T-helper 17 cell (primary cell): ENCODE results near the gene CLTA. TPM values are rescaled to one million over a fixed set of nuclear protein-coding genes. Genes with fewer than 3 reads are reported as not detected.
A peak's percentile ranks its signal among the peaks of the same experiment; 100 is the strongest.
"Not testable (repeated sequence)": the region's sequence is repeated elsewhere in the genome, so short reads cannot be mapped to it uniquely, and the experiment has no call there.

Experiments used
- ATAC-seq: fragments of 150-1000 bp; cut with Tn5 transposase; 2 replicates; pipeline ENCODE4 v1.10.0; 2021; ENCODE audit warnings: mild to moderate bottlenecking, moderate library complexity
- DNase-seq, 3 donors: peaks; one replicate each; pipeline versions ENCODE4 v3.0.0 to v3.0.0-alpha.2; 2020 to 2021
- H3K9me3 ChIP-seq: one replicate; pipeline ENCODE4 v1.7.0; 2013; ENCODE audit warnings: low read length, mild to moderate bottlenecking; ENCODE audit not compliant: control insufficient read depth, poor library complexity, severe bottlenecking
- H3K27ac Mint-ChIP-seq: one replicate; pipeline ENCODE4 v1.8.0; 2022; ENCODE audit warnings: mild to moderate bottlenecking, moderate library complexity, mixed read lengths
- H3K27me3 Mint-ChIP-seq: one replicate; pipeline ENCODE4 v1.8.0; 2022; ENCODE audit warnings: mixed read lengths
- H3K36me3 Mint-ChIP-seq: one replicate; pipeline ENCODE4 v1.8.0; 2022; ENCODE audit warnings: low read depth, mixed read lengths
- H3K4me1 Mint-ChIP-seq: one replicate; pipeline ENCODE4 v1.8.0; 2022; ENCODE audit warnings: mild to moderate bottlenecking, mixed read lengths
- H3K4me3 Mint-ChIP-seq: one replicate; pipeline ENCODE4 v1.8.0; 2022; ENCODE audit warnings: mild to moderate bottlenecking, moderate library complexity, mixed read lengths
- total RNA-seq, 4 donors: library from RNA in 2 of 4; stranded (reverse) in 2 of 4; gene quantifications; one replicate each; pipeline ENCODE4 v1.2.3 and lab custom pipeline; 2022 to 2026

Gene CLTA
- total RNA-seq, 2 donors from 2014 or later: 30.3 to 43.4 TPM

DNA sequence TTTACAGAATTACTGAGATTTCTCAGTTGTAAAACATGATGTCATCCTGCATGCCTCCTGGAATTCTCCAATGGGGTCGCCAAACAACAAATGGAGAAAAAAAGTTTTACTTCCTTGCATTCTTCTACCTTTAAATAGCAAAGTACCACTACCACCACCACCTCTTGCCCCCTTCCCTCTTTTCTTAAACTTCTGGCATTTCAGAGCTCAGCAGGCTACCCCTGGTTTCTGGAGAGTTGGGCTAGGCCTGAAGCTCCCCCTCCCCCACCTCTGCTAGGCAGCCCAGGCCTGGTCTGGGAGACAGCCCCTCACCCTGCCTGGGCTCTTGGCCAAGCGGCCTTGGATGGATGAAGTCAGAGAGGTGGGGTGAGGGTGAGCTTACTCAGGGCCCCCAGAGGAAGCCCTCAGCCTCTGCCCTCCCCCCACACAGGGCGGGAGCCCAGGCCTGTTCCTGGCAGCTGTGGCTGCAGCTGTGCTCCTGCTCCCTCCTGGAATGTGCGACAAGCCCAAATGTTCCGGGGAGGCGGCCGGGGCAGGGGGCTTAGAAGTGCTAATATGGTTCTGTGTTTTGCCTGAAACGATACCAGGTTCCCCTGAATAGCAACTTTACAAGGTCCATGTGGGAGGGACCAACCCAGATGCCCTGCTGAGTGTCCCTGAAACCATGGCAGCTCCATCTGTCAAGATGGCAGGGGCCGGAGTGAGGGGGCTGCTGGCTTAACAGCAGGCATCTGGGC, 27.5 kb upstream of the CLTA start:
- Mint-ChIP-seq H3K27me3 (no peaks in the 10 kb centered on the region), H3K36me3 (peaks cover 11% of the 10 kb centered on the region), H3K4me1 (peaks cover 26% of the 10 kb centered on the region), H3K27ac (peak overlapping the region; percentile 75), H3K4me3 (no peak overlapping the region)
- DNase-seq: no peak
- no peak for ATAC-seq
- no peaks in the 10 kb centered on the region for H3K9me3 ChIP-seq

- Mint-ChIP-seq H3K36me3 (peaks cover 9% of the 10 kb centered on the region), H3K27me3 (no peaks in the 10 kb centered on the region), H3K27ac (peak overlapping the region; percentile 75), H3K4me3 (no peak overlapping the region), H3K4me1 (peaks cover 26% of the 10 kb centered on the region)
- H3K9me3 ChIP-seq: no peaks in the 10 kb centered on the region
- DNase-seq: no peak
- no peak for ATAC-seq
These were observed 26.9 kb upstream of the CLTA start for GRCh38 chr9:36163786-36164170.

DNA sequence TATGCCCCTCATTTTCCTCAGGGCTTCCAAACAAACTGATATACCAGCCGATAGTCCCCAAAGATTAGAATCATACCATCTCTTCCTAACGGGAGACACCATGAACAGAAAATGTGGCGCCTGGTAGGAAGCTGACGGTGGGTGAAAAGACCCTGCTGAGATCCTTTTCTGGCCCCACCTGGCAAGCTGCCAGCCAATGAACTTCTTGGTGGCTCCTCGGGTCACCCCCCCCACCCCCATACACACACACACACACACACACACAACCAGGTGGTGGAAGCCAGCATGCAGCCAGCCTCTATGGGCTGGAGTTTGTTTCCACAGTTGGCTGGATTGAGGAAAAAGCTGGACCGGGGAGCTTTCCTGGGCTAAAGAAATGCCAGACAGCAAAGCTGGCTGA, 26.3 kb upstream of the CLTA start:
- Mint-ChIP-seq H3K27me3 (no peaks in the 10 kb centered on the region), H3K36me3 (peaks cover 9% of the 10 kb centered on the region), H3K27ac (no peak overlapping the region), H3K4me1 (peaks cover 22% of the 10 kb centered on the region), H3K4me3 (no peak overlapping the region)
- no peaks in the 10 kb centered on the region for H3K9me3 ChIP-seq
- DNase-seq (no peak), ATAC-seq (no peak)

- DNase-seq (no peak), ATAC-seq (no peak)
- Mint-ChIP-seq H3K4me3 (peak overlapping the region; percentile 59), H3K27ac (no peak overlapping the region), H3K4me1 (peaks cover 22% of the 10 kb centered on the region), H3K27me3 (peaks cover 3% of the 10 kb centered on the region), H3K36me3 (peaks cover 9% of the 10 kb centered on the region)
- H3K9me3 ChIP-seq: no peaks in the 10 kb centered on the region
These were observed 25.7 kb upstream of the CLTA start for GRCh38 chr9:36164989-36165388.

- no peak for ATAC-seq
- peaks cover 19% of the 10 kb centered on the region for H3K4me1 Mint-ChIP-seq
- H3K4me3 Mint-ChIP-seq: peak overlapping the region; percentile 59
- H3K9me3 ChIP-seq: no peaks in the 10 kb centered on the region
- H3K27ac Mint-ChIP-seq: peak overlapping the region; percentile 27
- H3K27me3 Mint-ChIP-seq: peaks cover 6% of the 10 kb centered on the region
- DNase-seq: no peak
- H3K36me3 Mint-ChIP-seq: peaks cover 6% of the 10 kb centered on the region
These were observed 24.9 kb upstream of the CLTA start for GRCh38 chr9:36165826-36166167.

DNA sequence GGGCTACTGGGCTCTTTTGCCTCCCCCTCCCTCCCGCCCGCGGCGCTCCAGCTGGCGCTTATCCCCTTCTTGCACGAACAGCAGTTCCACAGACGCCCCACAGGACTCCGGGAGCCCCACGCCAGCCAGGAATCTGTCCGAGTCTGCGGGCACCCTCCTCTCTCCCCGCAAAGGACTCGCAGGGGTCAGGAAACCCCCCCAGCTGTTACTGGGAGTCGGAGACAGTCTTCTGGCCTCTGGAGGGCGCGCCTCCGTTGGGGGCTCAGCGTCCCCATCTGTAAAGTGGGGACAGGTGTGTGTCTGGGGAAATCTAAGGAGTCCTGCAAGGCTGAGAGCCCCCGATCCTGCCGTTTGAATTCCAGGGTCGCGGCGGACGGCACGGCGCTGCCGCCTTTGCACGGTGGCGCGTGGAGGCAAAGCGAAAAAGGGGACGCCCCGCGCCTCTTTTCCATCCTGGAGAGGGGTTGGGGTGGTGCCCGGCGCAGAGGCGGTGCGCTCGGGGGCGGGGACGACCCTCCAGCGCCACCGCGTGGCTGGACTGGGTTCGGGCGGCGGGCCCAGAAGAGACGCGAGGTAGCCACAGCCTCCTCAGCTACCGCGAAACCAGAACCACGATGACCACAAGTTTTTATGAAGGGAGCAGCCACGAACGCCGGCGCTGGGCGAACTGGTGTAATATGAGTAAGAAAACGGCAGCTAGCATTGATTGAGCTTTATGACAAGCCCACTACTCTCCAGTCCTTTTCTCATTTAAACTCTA, 24.4 kb upstream of the CLTA start:
- peak overlapping the region; percentile 77 for H3K4me3 Mint-ChIP-seq
- peak; percentile 78 to 85 (median 83) for DNase-seq
- H3K36me3 Mint-ChIP-seq: peaks cover 2% of the 10 kb centered on the region
- no peaks in the 10 kb centered on the region for H3K9me3 ChIP-seq
- H3K27ac Mint-ChIP-seq: peak overlapping the region; percentile 27
- H3K27me3 Mint-ChIP-seq: peaks cover 8% of the 10 kb centered on the region
- H3K4me1 Mint-ChIP-seq: peaks cover 14% of the 10 kb centered on the region
- peak; percentile 98 for ATAC-seq

DNA sequence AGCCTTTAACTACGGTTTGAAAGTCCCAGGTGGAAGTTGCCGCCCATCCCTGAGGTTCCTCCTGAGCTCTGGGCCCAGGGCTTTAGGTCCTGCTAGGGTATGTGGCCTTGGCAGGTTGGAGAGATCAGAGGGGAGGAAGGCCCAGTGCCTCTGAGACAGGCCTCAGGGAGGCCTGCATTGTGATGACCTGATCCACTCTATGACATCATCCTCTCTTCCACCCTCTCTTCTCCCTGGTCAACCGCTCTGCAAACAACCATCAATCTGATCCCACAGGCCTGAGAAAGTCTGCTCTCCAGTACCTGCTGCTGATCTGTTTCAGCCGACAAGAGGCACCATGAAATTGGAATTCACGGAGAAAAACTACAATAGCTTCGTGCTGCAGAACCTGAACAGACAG, 21.6 kb upstream of the CLTA start, which contains the start of gene CCIN:
Gene CCIN (plus strand): TSS at position 223 of the 400 bp plus-strand sequence. CDS start 115 bp downstream, at position 338.
- no peaks in the 10 kb centered on the region for H3K36me3 Mint-ChIP-seq
- ATAC-seq: no peak

GRCh38 chr9:36169708-36170107, 21.0 kb upstream of the CLTA start:
- no peaks in the 10 kb centered on the region for H3K9me3 ChIP-seq
- H3K27ac Mint-ChIP-seq: no peak overlapping the region
- peaks cover 10% of the 10 kb centered on the region for H3K27me3 Mint-ChIP-seq
- ATAC-seq: no peak
- H3K4me1 Mint-ChIP-seq: peaks cover 8% of the 10 kb centered on the region
- no peaks in the 10 kb centered on the region for H3K36me3 Mint-ChIP-seq
- DNase-seq: no peak
- H3K4me3 Mint-ChIP-seq: no peak overlapping the region

More for the DNA sequence above, 21.6 kb upstream of the CLTA start, which contains the start of gene CCIN:
- Mint-ChIP-seq H3K27ac (no peak within 1 kb of the TSS), H3K27me3 (peaks cover 10% of the 10 kb centered on the region), H3K4me1 (peaks cover 8% of the 10 kb centered on the region), H3K4me3 (no peak within 1 kb of the TSS)
- DNase-seq: no peak
- H3K9me3 ChIP-seq: no peaks in the 10 kb centered on the region

GRCh38 chr9:36170531-36170930, 20.2 kb upstream of the CLTA start:
- H3K27me3 Mint-ChIP-seq: peaks cover 10% of the 10 kb centered on the region
- H3K27ac Mint-ChIP-seq: no peak overlapping the region
- ATAC-seq: no peak
- DNase-seq: no peak
- peaks cover 8% of the 10 kb centered on the region for H3K4me1 Mint-ChIP-seq
- no peak overlapping the region for H3K4me3 Mint-ChIP-seq
- no peaks in the 10 kb centered on the region for H3K9me3 ChIP-seq
- no peaks in the 10 kb centered on the region for H3K36me3 Mint-ChIP-seq

DNA sequence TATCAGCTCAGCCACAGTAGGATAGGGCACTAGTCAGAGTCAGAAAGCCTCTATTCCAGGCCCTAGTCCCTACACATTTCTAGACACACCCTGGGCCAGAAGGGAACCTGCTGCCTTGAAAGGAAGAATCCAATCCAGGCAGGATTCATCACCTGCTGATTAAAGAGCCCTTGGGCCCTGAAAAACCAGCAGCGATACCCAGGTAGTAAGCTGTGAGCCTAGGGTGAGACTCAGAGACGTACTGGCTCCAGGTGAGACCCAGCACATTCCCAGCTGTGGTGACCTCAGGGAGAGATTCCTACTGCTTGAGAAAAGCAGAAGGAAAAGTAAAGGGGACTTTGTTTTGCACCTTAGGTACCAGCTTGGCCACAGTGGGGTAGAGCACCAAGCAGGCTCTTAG, 16.9 kb upstream of the CLTA start:
- Mint-ChIP-seq H3K4me3 (no peak overlapping the region), H3K36me3 (peaks cover 2% of the 10 kb centered on the region), H3K27ac (no peak overlapping the region), H3K4me1 (peaks cover 3% of the 10 kb centered on the region), H3K27me3 (peaks cover 10% of the 10 kb centered on the region)
- no peaks in the 10 kb centered on the region for H3K9me3 ChIP-seq
- ATAC-seq: no peak
- DNase-seq: no peak

DNA sequence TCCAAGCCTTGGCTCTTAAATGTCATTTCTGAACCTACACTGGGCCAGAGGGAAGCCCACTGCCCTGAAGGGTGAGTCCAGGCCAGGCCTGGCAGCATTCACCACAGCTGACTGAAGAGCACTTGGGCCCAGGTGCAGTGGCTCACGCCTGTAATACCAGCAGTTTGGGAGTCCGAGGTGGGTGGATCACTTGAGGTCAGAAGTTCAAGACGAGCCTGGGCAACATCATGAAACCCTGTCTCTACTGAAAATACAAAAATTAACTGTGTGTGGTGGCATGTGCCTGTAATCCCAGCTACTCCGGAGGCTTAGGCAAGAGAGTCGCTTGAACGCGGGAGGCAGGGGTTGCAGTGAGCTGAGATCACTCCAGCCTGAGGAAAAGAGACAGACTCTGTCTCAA, 16.4 kb upstream of the CLTA start:
- Mint-ChIP-seq H3K4me1 (peaks cover 3% of the 10 kb centered on the region), H3K4me3 (no peak overlapping the region), H3K27ac (no peak overlapping the region), H3K36me3 (peaks cover 2% of the 10 kb centered on the region), H3K27me3 (peaks cover 10% of the 10 kb centered on the region)
- DNase-seq (no peak), ATAC-seq (no peak)
- no peaks in the 10 kb centered on the region for H3K9me3 ChIP-seq

DNA sequence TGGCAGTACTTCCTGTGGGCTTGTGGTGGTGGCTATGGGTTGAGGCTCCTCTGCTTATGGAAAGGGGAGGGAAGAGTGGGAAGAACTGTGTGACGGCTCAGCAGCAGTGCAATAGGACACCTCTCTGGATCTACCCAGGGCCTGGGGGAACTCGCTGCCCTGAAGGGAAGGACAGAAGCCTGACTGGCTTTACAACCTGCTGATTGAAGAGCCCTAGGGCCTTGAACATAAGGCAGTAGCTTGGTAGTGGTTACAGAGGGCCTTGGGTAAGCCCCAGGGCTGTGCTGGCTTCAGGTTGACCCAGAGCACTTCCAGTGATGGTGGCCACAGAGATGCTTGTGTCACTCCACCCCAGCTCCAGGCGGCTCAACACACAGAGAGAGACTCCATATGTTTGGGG, 16.0 kb upstream of the CLTA start:
- Mint-ChIP-seq H3K27me3 (peaks cover 9% of the 10 kb centered on the region), H3K36me3 (peaks cover 4% of the 10 kb centered on the region)

DNA sequence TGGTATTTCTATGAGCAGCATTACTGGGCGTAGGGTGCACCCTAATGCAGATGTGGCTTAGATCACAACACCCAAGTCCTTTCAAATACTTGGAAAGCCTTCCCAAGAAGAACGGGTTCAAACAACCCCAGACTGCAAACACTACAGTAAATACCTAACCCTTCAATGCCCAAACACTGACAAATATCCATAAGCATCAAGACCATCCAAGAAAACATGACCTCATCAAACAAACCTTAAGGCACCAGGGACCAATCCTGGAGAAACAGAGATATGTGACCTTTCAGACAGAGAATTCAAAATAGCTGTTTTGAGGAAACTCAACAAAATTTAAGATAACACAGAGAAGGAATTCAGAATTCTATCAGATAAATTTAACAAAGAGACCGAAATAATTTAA, 15.5 kb upstream of the CLTA start:
- not testable (repeated sequence) for H3K4me3 Mint-ChIP-seq, H3K27me3 Mint-ChIP-seq, H3K4me1 Mint-ChIP-seq, H3K9me3 ChIP-seq, H3K27ac Mint-ChIP-seq, ATAC-seq, H3K36me3 Mint-ChIP-seq, DNase-seq

More for the DNA sequence above, 16.0 kb upstream of the CLTA start:
- DNase-seq (no peak), ATAC-seq (no peak)
- Mint-ChIP-seq H3K4me1 (peaks cover 3% of the 10 kb centered on the region), H3K4me3 (no peak overlapping the region), H3K27ac (no peak overlapping the region)
- no peaks in the 10 kb centered on the region for H3K9me3 ChIP-seq
